LHCN-M2 (cell line): Measurements from ENCODE around the gene ATF6B. TPM values are rescaled to one million over a fixed set of nuclear protein-coding genes. Genes with fewer than 3 reads are reported as not detected.
A peak's percentile ranks its signal among the peaks of the same experiment; 100 is the strongest.
"Not testable (repeated sequence)": the region's sequence is repeated elsewhere in the genome, so short reads cannot be mapped to it uniquely, and the experiment has no call there.

Experiments
- DNase-seq: peaks from one replicate; pipeline ENCODE4 v3.0.0-alpha.2; 2012; ENCODE audit warnings: low read depth
- total RNA-seq: library from RNA; depleted of rRNA; stranded (reverse); fragments of >200 nt; gene quantifications from 2 replicates; pipeline ENCODE4 v1.2.3, GENCODE V29; 2014

The ATF6B gene
- total RNA-seq, 1 experiment from 2014 or later = 34.7 TPM

DNA sequence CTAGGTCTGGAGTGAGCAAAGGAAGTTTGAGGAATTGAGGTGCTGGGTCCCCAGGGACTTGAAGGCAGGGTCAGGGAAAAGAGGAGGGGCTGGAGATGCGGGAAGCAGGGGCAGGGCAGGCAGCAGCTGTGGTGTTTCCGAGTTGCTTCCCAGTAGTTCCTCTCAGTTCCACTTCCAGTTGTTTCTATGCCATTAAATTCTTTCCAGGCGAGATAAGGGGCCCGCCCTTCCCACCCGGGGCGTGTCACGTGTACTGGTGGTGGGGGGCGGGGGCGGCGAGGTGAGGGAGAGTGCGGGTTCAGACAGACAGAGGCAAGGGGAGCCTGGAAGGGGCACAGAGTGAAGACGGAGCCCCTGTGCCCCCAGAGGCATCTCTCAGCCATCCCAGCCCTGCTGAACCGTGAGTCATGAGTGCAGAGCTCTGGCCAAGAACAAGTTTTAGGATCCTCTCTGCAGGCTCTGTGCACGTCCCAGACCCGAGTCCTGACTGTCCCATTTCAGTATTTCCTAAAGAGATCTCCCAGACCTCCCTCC lies 19.9 kb downstream of the ATF6B start:
- peak; percentile 53 for DNase-seq

- peak; percentile 32 for DNase-seq
Observed at GRCh38 chr6:32107406-32107805, 20.6 kb downstream of the ATF6B start.

- no peak for DNase-seq
Observed at GRCh38 chr6:32105433-32105832, 22.6 kb downstream of the ATF6B start.

- no peak for DNase-seq
Observed at GRCh38 chr6:32102255-32102654, 25.8 kb downstream of the ATF6B start.

DNA sequence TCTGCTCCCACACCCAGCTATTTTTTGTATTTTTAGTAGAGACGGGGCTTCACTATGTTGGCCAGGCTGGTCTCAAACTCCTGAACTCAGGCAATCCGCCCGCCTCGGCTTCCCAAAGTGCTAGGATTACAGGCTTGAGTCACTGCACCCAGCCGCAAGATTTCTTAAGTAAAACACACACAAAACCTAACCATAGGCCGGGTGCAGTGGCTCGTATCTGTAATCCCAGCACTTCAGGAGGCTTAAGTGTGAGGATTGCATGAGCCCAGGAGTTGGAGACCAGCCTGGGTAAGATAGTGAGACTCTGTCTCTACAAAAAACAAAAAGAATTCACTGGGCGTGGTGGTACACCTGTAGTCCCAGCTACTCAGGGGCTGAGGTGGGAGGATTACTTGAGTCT lies 27.8 kb downstream of the ATF6B start:
- DNase-seq = not testable (repeated sequence)

DNA sequence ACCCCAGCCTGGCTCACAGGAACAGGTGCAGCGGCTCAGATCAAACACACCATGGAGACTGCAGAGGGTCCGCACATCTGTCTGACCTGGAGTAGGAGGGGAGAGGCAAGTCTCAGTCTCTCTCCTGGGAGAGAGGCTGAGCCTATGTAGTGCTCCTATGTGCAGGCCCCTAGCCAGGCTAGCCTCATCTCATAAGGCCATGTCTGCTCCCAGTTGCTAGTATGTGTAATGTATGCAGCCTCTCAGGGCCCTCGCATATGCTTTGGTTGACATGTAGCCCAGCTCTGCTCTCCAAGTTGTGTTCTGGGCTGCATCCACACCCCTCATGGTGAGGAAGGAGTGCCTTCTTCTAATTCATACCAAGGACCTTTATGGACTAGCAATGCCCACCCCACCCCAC lies 30.7 kb downstream of the ATF6B start:
- no peak for DNase-seq

GRCh38 chr6:32096394-32097258 lies 31.4 kb downstream of the ATF6B start:
- DNase-seq = no peak

DNA sequence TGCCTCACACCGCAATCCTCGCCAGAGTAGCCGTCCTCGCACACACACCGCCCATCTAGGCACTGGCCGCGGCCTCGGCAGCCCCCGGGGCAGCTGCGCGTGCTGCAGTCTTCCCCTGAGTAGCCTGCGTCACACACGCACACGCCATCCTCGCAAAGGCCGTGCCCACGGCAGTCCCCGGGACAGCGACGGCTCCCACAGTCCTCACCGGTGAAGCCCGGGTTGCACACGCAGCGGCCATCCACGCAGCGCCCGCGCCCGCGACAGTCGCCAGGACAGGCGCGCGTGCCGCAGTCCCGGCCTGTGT lies 32.0 kb downstream of the ATF6B start:
- DNase-seq = no peak

DNA sequence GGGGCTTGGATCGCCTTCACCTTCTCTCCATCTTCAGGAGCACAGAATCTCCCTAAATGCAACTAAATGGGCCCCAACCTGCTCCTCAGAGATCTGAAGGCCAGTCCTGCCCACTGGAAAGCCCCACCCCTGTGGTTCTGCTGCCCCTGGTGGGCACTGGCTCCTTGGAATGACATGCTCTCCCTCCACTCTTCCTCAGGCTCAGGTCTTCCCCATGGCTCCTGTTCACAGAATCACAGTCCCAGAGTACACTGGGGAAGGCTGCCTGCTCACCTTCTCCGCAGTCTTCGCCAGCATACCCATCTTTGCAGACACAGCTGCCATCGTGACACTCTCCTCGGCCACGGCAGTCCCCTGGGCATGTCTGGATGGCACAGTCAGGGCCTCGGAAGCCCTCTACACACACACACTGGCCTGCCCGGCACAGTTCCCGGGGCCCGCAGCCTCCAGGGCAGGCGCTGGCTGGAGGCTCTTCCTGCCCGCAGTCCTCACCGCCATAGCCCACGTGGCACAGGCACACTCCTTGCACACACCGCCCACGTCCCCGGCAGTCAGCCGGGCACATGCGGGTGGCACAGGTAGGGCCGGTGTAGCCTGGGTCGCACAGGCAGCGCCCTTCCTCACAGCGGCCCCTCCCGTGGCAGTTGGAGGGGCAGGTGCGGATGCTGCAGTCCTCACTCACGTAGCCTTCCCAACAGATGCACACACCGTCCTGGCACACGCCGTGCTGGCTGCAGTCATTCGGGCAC lies 32.5 kb downstream of the ATF6B start:
- DNase-seq = no peak

DNA sequence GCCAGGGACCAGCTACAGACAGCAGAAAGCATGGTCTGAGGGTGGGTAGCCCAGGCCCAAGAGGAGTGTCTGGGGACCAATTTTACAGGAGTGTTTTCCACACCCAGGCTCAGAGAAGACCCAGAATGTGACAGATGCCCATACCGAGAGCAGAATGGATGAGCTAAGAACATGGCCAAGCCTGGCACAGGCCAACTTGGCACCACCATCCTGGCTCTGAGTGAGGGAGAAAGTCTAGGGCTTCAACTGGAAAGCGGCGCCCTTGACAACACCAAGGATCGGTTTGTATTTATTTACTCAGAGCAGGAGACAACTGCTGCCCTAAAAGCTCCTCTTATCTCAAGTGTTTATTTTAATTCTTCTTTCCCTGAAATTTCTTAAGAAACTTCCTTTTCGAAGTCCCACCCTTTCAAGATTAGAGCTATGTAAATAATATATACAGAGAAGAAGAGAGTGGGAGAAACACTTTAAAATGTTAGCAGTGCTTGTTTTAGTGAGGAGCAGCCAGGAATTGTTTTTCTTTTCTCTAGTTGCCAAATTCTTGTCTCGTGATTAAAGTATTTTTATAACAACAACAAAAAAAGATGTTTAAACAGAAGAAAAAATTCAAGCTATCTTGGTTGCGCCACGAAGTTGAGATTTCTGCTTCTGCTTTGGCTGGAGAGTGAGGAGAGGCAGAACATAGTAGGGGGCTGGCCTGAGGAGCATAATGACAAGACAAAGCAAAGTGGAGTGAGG lies 35.1 kb downstream of the ATF6B start:
- no peak for DNase-seq

DNA sequence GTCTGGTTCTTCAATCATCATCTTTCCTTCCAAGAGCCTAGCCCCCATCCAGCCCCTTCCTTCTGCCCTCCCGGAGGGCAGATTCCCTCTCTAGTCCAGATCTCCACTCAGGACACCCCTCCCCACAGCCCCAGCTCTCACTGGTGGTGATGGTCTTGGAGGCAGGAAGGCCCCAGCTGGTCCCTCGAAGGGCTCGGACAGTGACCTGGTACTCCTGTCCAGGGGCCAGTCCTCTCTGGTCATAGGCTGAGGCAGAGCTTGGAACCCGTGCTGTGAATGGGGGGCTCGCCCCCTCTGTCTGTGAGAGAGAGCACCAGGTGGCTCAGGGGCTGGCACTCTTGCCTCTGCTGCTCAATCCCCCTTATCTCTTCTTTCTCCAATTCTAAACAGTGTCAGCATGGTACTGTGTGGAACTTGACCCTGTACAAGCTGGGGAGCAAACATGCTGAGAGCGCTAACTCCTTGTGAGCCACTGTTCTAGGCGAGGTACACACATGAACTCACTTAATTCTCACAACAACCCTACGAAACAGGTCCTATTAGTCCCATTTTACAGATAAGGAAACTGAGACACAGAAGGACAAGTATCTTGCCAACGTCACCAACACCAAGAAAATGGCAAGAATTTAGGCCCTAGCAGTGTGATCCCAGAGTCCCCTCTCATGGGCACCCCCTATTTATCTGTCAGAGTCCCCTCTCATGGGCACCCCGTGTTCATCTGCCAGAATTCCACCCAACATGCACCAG lies 38.8 kb downstream of the ATF6B start:
- no peak for DNase-seq

DNA sequence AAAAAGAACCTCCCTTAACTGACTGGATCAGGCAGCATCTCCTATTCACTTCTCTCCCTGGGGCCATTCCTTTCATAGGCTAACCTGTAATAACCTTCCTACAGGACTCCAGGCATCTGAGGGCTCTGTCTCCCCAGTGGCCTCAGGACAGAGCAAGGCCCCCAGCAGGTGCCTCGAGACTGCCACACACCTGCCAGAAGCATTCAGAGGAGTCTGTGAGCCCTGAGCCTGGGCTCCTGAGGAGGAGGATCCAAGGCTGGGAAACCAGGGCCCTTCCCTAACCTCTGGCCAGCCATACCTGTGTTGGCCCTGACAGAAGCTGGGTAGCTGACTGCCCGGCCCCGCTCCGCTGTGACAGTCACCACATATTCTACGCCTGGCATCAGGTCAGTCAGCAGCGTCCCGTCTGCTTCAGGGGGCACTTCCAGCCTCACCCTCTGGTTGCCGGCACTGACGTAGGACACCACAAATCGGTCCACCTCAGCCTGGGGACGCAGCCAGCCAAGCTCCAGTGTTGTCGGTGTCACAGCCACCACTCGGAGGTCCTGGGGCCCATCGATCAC lies 39.5 kb downstream of the ATF6B start:
- DNase-seq = no peak

- no peak for DNase-seq
Observed at GRCh38 chr6:32087574-32088486, 40.2 kb downstream of the ATF6B start.

- peak; percentile 70 for DNase-seq
Observed at GRCh38 chr6:32086661-32087573, 41.1 kb downstream of the ATF6B start.

DNA sequence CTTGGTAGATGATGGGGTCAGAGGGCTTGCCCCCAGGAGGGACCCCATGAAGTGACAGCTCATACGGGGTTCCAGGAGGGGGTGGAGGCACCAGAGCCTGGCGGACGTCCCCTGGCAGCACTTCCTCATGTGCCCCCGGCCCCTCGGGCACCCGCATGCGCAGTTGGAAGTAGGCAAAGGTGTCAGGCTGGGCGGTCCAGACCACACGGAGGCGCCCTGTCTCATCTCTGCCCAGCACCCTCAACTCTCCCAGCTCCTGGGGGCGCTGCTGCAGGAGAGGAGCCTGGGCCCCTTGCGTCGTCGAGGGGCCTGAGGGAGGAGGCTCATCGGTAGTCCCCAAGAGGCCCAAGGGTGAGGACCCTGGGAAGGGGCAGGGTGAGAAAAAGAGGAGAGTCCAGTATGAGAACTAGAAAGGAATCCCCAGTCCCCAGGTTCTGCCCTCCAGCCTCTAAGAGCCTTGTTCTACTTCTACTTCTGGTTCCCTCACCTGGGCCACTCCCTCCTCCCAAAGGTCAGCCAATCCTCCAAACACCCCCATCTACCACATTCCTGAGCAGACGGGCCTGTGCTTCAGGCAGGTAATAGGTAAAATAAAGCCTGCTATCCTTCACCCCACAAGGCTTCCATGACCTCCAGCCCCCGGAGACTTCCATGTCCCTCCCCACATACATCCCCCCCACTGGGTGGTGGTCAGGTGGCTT lies 42.1 kb downstream of the ATF6B start:
- no peak for DNase-seq

DNA sequence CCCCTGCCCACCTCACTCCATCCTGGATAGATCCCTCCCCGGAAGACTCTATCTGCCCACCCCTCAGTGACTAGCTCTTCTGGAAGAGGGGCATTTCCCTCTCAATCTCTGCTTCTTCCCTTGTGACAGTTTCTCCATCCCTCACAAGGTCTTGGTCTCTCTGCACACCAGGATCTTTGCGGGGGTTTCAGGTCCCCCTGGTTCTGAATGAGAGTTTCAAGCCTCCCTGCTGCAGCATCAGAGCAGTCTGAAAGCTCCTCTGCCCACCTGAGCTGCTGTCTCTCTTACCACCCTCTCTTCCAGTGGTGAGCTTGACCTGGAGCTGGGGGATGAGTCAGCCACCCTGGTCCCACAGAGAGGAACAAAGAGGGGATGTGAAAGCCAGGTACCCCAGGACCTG lies 43.3 kb downstream of the ATF6B start:
- DNase-seq = no peak

GRCh38 chr6:32083812-32084768 lies 44.0 kb downstream of the ATF6B start:
- no peak for DNase-seq
